ENCODE results near the gene CBARP. TPM values are rescaled to one million over a fixed set of nuclear protein-coding genes. Genes with fewer than 3 reads are reported as not detected.
"Not testable (repeated sequence)": the region's sequence is repeated elsewhere in the genome, so short reads cannot be mapped to it uniquely, and the experiment has no call there.

CBARP gene
- polyA plus RNA-seq, 3 donors, result 0.20 to 4.3 (median 2.0) TPM

DNA sequence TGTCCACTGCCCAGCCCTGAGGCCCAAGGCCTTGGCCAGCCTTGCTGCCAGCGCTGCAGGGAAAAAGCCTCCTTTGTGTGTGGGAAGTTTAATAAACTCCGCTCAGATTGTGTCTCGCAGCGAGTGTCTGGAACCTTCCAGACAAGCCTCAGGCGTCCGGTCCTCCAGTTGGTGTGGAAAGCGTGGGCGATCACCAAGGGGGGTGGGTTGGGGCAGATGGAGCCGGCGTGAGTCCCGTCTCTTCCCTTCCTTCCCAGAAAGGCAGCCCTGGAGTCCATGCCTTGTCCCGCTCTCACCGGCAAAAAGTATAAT lies 27.6 kb downstream of the CBARP start:
- 74 to 97% (median 93%) methylated on average over 13 of the region's 13 CpGs for WGBS, 3 donors
- no peak overlapping the region for H3K27ac ChIP-seq (ENCODE audit: low read depth, low read length)

GRCh38 chr19:1208830-1209229 lies 29.0 kb downstream of the CBARP start:
- WGBS, 3 donors, result 61 to 76% (median 72%) methylated on average over 10 of the region's 10 CpGs
- not testable (repeated sequence) for H3K27ac ChIP-seq (ENCODE audit: low read depth, low read length)

DNA sequence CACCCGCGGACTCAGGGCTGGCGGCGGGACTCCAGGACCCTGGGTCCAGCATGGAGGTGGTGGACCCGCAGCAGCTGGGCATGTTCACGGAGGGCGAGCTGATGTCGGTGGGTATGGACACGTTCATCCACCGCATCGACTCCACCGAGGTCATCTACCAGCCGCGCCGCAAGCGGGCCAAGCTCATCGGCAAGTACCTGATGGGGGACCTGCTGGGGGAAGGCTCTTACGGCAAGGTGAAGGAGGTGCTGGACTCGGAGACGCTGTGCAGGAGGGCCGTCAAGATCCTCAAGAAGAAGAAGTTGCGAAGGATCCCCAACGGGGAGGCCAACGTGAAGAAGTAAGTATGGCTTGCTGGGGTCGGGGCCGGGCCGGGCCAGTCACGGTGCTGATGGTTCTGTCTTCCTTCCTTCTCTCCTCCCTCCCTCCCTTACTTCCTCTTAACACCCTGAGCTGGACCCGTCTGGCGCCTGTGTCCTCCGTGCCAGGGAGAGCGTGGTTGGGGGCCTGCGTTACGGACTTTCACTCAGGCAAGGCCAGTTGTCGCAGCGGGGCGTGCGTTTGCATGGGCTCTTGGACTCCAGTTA lies 30.8 kb downstream of the CBARP start:
- WGBS, 3 donors, result 2% methylated on average over 38 of the region's 38 CpGs
- no peak overlapping the region for H3K27ac ChIP-seq (ENCODE audit: low read depth, low read length)

GRCh38 chr19:1206150-1206863 lies 31.5 kb downstream of the CBARP start:
- WGBS, 3 donors, result 1% methylated on average over 54 to 78 of the region's 78 CpGs

GRCh38 chr19:1205114-1206099 lies 32.4 kb downstream of the CBARP start, which contains the start of gene STK11:
TSS of gene STK11 (plus strand) at chr19:1205778. CDS start at chr19:1206914, 1,136 bp downstream.
- 4 to 7% (median 5%) methylated on average over 40 to 110 of the region's 114 CpGs for WGBS, 3 donors
- no peak within 1 kb of the TSS for H3K27ac ChIP-seq (ENCODE audit: low read depth, low read length)

More at GRCh38 chr19:1206150-1206863, 31.5 kb downstream of the CBARP start:
- no peak overlapping the region for H3K27ac ChIP-seq (ENCODE audit: low read depth, low read length)

DNA sequence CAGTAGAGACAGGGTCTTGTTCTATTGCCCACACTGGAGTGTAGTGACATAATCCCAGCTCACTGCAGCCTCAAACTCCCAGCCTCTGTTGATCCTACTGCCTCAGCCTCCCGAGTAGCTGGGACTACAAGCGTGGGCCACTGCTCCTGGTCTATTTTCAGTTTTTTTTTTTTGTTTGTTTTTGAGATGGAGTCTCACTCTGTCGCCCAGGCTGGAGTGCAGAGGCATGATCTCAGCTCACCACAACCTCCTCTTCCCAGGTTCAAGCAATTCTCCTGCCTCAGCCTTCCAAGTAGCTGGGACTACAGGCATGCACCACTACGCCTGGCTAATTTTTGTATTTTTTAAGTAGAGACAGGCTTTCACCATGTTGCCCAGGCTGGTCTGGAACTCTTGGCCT lies 37.2 kb downstream of the CBARP start:
- 88 to 91% (median 90%) methylated on average over 4 of the region's 4 CpGs for WGBS, 3 donors
- H3K27ac ChIP-seq (ENCODE audit: low read depth, low read length), result not testable (repeated sequence)

- WGBS, 3 donors, result 91 to 97% (median 93%) methylated on average over 10 of the region's 10 CpGs
- no peak overlapping the region for H3K27ac ChIP-seq (ENCODE audit: low read depth, low read length)
Measured at GRCh38 chr19:1199531-1199930, 38.3 kb downstream of the CBARP start.

- 69 to 74% (median 74%) methylated on average over 9 of the region's 9 CpGs for WGBS, 3 donors
- no peak overlapping the region for H3K27ac ChIP-seq (ENCODE audit: low read depth, low read length)
Measured at GRCh38 chr19:1189419-1189818, 48.4 kb downstream of the CBARP start.

DNA sequence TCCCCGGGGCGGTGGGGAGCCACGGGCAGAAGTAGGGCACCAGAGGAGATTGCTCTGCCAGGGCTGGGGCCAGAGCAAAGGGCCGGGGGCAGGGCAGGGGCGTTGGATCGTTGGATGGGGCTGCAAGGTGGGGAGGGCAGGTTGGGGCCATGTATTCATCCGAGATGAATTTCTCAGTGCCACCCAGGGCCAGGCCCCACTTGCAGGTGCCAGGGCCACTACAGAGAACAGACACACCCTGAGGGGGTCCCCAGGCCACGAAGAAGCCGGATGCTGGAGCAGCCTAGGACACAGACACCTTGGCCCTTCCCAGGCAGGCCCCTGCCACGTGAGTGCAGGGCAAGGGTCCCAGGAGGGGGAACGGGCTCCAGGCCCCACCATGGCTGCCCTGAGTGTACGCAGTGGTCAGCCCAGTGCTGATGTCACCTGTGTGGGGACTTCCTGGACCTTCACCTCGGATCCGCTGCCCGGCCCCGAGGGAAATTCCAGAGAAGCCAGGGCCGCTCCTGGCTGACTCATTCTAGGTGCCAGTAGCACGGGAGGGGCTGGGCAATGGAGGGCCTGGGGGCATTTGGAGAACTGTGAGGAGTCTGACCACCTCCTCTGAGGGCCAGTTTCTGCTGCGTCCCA lies 54.1 kb downstream of the CBARP start:
- WGBS, 3 donors, result 79 to 87% (median 86%) methylated on average over 18 to 19 of the region's 19 CpGs
- no peak overlapping the region for H3K27ac ChIP-seq (ENCODE audit: low read depth, low read length)

GRCh38 chr19:1182727-1183126 lies 55.1 kb downstream of the CBARP start:
- H3K27ac ChIP-seq (ENCODE audit: low read depth, low read length), result no peak overlapping the region
- 95 to 97% methylated on average over 11 of the region's 11 CpGs; no CpG with 5 or more reads in 1 of the 3 donors for WGBS, 3 donors

- no peak overlapping the region for H3K27ac ChIP-seq (ENCODE audit: low read depth, low read length)
- WGBS, 3 donors, result 94 to 99% (median 95%) methylated on average over 10 of the region's 10 CpGs
Measured at GRCh38 chr19:1182068-1182467, 55.7 kb downstream of the CBARP start.

DNA sequence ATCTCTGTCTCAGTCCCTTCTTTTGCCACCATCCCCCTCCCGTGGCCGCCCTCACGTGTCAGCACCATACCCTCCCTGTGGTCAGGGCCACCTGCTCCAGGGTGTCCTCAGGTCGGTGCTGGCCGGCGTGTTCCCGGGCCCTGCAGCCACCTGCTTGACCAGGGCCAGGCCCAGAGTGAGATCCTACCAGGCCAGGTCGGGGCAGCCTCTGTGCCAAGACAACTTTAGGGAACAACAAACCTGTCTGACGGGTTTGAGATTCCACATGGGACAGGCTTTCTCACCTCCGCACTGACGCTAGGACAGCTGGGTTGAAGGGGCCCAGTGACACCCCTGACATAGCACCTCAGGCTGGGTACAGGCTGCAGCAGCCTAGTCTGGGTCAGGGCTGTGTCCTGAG lies 56.2 kb downstream of the CBARP start:
- H3K27ac ChIP-seq (ENCODE audit: low read depth, low read length), result no peak overlapping the region
- WGBS, 3 donors, result 40 to 87% (median 79%) methylated on average over 11 of the region's 11 CpGs

Other genes starting within 250 kb of the CBARP start
- gene GRIN3B, start 237.6 kb downstream of the CBARP start, polyA plus RNA-seq, result under 1 TPM in 2 of 3 donors, not detected in 1; 0.01 to 0.03 TPM
- gene TMEM259, start 216.9 kb downstream of the CBARP start, polyA plus RNA-seq, result 100 to 1,000 TPM; 107 to 198 (median 126) TPM
- not detected for gene RNU6-2, start 216.5 kb downstream of the CBARP start, polyA plus RNA-seq
- gene CNN2, start 211.4 kb downstream of the CBARP start, polyA plus RNA-seq, result 100 to 1,000 TPM in 1 of 3 donors, 10 to 100 TPM in 2; 39.3 to 107 (median 76.1) TPM
- gene ABCA7, start 197.9 kb downstream of the CBARP start, polyA plus RNA-seq, result 10 to 100 TPM in 2 of 3 donors, 1 to 10 TPM in 1; 9.6 to 26.2 (median 14.7) TPM
- gene ARHGAP45, start 170.8 kb downstream of the CBARP start, polyA plus RNA-seq, result 10 to 100 TPM; 10.1 to 22.3 (median 14.7) TPM
- 100 to 1,000 TPM in 2 of 3 donors, 10 to 100 TPM in 1; 86.3 to 393 (median 226) TPM for gene POLR2E, start 142.6 kb downstream of the CBARP start, polyA plus RNA-seq
- gene GPX4, start 134.0 kb downstream of the CBARP start, polyA plus RNA-seq, result 1,000 to 10,000 TPM in 2 of 3 donors, 100 to 1,000 TPM in 1; 205 to 2,242 (median 1,517) TPM
- gene SBNO2, start 63.7 kb downstream of the CBARP start, polyA plus RNA-seq, result 100 to 1,000 TPM in 1 of 3 donors, 10 to 100 TPM in 2; 22.0 to 155 (median 53.1) TPM
- 10 to 100 TPM; 24.5 to 42.9 (median 39.4) TPM for gene STK11, start 32.2 kb downstream of the CBARP start, polyA plus RNA-seq
- 100 to 1,000 TPM; 217 to 303 (median 219) TPM for gene ATP5F1D, start 3.7 kb upstream of the CBARP start, polyA plus RNA-seq
- 10 to 100 TPM; 22.8 to 95.5 (median 75.0) TPM for gene MIDN, start 10.6 kb upstream of the CBARP start, polyA plus RNA-seq
- gene CIRBP, start 31.3 kb upstream of the CBARP start, polyA plus RNA-seq, result 100 to 1,000 TPM; 346 to 568 (median 388) TPM
- gene FAM174C, start 37.5 kb upstream of the CBARP start, polyA plus RNA-seq, result 10 to 100 TPM; 44.9 to 75.8 (median 55.0) TPM
- gene EFNA2, start 47.9 kb upstream of the CBARP start, polyA plus RNA-seq, result not detected
- 100 to 1,000 TPM in 2 of 3 donors, 10 to 100 TPM in 1; 97.5 to 211 (median 110) TPM for gene NDUFS7, start 145.9 kb upstream of the CBARP start, polyA plus RNA-seq
- 10 to 100 TPM; 15.4 to 52.7 (median 17.7) TPM for gene GAMT, start 163.5 kb upstream of the CBARP start, polyA plus RNA-seq
- gene DAZAP1, start 169.6 kb upstream of the CBARP start, polyA plus RNA-seq, result 10 to 100 TPM; 38.4 to 79.9 (median 70.1) TPM
- gene RPS15, start 200.4 kb upstream of the CBARP start, polyA plus RNA-seq, result 1,000 to 10,000 TPM; 2,434 to 3,362 (median 3,351) TPM
- under 1 TPM in 2 of 3 donors, not detected in 1; 0.06 TPM for gene APC2, start 212.1 kb upstream of the CBARP start, polyA plus RNA-seq
- 10 to 100 TPM; 16.5 to 28.6 (median 24.3) TPM for gene C19orf25, start 241.2 kb upstream of the CBARP start, polyA plus RNA-seq